HCT116 (cell line): Measurements from ENCODE around the gene TSC2. TPM values are rescaled to one million over a fixed set of nuclear protein-coding genes. Genes with fewer than 3 reads are reported as not detected.

ENCODE experiments used
- ATAC-seq: fragments of 200-7000 bp; cut with Tn5 transposase; 2 replicates; pipeline ENCODE4 v1.9.1; 2020; ENCODE audit warnings: mild to moderate bottlenecking, moderate library complexity
- BruUV-seq: library from RNA; stranded (reverse); fragments of 400-500 nt; replicated peaks from 2 replicates; lab custom pipeline; 2021; lab: Mats Ljungman, UMichigan
- CTCF ChIA-PET: fragments of 300-600 bp; sonication (Branson Sonifier 250); formaldehyde crosslinking; loops from one replicate; lab custom pipeline; 2021; ENCODE audit warnings: antibody characterized with exemption; lab: Charles Lee
- POLR2A ChIA-PET: fragments of 300-600, 350-600 bp; sonication (Branson Sonifier 250); formaldehyde crosslinking; loops from one replicate; lab custom pipeline; 2021; ENCODE audit warnings: antibody characterized with exemption; lab: Charles Lee
- RAD21 ChIA-PET, 2 experiments: fragments of 300-600 bp; sonication (Branson Sonifier 250); formaldehyde crosslinking; loops; one replicate each; lab custom pipeline; 2023; ENCODE audit warnings: low total read pairs in 2 of 2; ENCODE audit not compliant: uncharacterized antibody in 2 of 2, unreplicated experiment in 2 of 2, low non-redundant PET in 1 of 2; lab: Charles Lee
- DNase-seq: peaks from one replicate; pipeline ENCODE4 v3.0.0-alpha.2; 2010; ENCODE audit warnings: low read depth, low spot score
- H2AFZ ChIP-seq: fragments of 200-600 bp; shearing (Covaris generic), sonication (generic); 2 replicates; pipeline ENCODE4 v1.6.1; 2017; ENCODE audit warnings: low read depth, mixed run types, mixed read lengths, antibody characterized with exemption, low read length; ENCODE audit not compliant: poor library complexity, severe bottlenecking
- H3K27ac ChIP-seq: 2 replicates; pipeline ENCODE4 v1.5.1; 2012; ENCODE audit warnings: low read depth, low read length
- H3K27me3 ChIP-seq: fragments of 200-600 bp; sonication (generic); 2 replicates; pipeline ENCODE4 v1.6.1; 2016; ENCODE audit warnings: mixed run types, low read length, mixed read lengths; ENCODE audit not compliant: insufficient read depth
- H3K36me3 ChIP-seq, 2 experiments: fragments of 200-500 bp in 1 of 2; fragments of 200-600 bp in 1 of 2; sonication (Bioruptor generic) in 1 of 2; sonication (generic) in 1 of 2; 2 replicates each; pipeline versions ENCODE4 v1.5.1 to v1.6.1; 2014 to 2016; ENCODE audit warnings: low read length in 2 of 2, inconsistent platforms in 1 of 2, mixed read lengths in 1 of 2, mixed run types in 1 of 2; ENCODE audit not compliant: insufficient read depth in 2 of 2, control insufficient read depth in 1 of 2
- H3K4me1 ChIP-seq, 2 experiments: fragments of 200-600 bp in 1 of 2; sonication (generic) in 1 of 2; 2 replicates each; pipeline versions ENCODE4 v1.5.1 to v1.6.1; 2012 to 2017; ENCODE audit warnings: low read length in 2 of 2, inconsistent platforms in 1 of 2, mild to moderate bottlenecking in 1 of 2, mixed read lengths in 1 of 2, mixed run types in 1 of 2, moderate library complexity in 1 of 2; ENCODE audit not compliant: insufficient read depth in 2 of 2, control insufficient read depth in 1 of 2
- H3K4me2 ChIP-seq: fragments of 200-600 bp; sonication (generic); 2 replicates; pipeline ENCODE4 v1.6.1; 2017; ENCODE audit warnings: mixed run types, low read length, mixed read lengths
- H3K4me3 ChIP-seq, 2 experiments: fragments of 200-600 bp in 1 of 2; sonication (generic) in 1 of 2; replicated peaks in 1 of 2; 2 replicates each; pipeline ENCODE4 v1.5.1; 2011 to 2016; ENCODE audit warnings: low read length in 2 of 2, control low read depth in 1 of 2, low read depth in 1 of 2, mild to moderate bottlenecking in 1 of 2, mixed read lengths in 1 of 2, mixed run types in 1 of 2
- H3K79me2 ChIP-seq: fragments of 200-600 bp; sonication (generic); 2 replicates; pipeline ENCODE4 v1.6.1; 2017; ENCODE audit warnings: mild to moderate bottlenecking, mixed run types, low read length, moderate library complexity, mixed read lengths; ENCODE audit not compliant: insufficient read depth
- H3K9ac ChIP-seq: fragments of 200-600 bp; sonication (generic); 2 replicates; pipeline ENCODE4 v1.6.1; 2016; ENCODE audit warnings: low read length, mixed read lengths
- H3K9me2 ChIP-seq: fragments of 200-600 bp; sonication (generic), shearing (Covaris generic); 2 replicates; pipeline ENCODE4 v1.6.1; 2017; ENCODE audit warnings: mixed run types, mild to moderate bottlenecking, moderate library complexity; ENCODE audit not compliant: insufficient read depth
- H3K9me3 ChIP-seq, 2 experiments: fragments of 200-500 bp in 1 of 2; fragments of 200-600 bp in 1 of 2; sonication (Bioruptor generic) in 1 of 2; sonication (generic) in 1 of 2; 2 replicates each; pipeline ENCODE4 v1.6.1; 2014 to 2017; ENCODE audit warnings: low read length in 2 of 2, mixed read lengths in 2 of 2, inconsistent platforms in 1 of 2, low read depth in 1 of 2, mild to moderate bottlenecking in 1 of 2, mixed run types in 1 of 2, moderate library complexity in 1 of 2; ENCODE audit not compliant: control insufficient read depth in 1 of 2, insufficient read depth in 1 of 2
- H4K20me1 ChIP-seq: fragments of 200-600 bp; sonication (generic), shearing (Covaris generic); 2 replicates; pipeline ENCODE4 v1.6.1; 2017; ENCODE audit warnings: mixed run types, mild to moderate bottlenecking, moderate library complexity; ENCODE audit not compliant: insufficient read depth
- CTCF ChIP-seq, 3 experiments: fragments of 200-600 bp in 1 of 3; sonication (generic) in 1 of 3; IDR thresholded peaks in 2 of 3; conservative IDR thresholded peaks in 1 of 3; 2 replicates each; pipeline ENCODE4 v1.5.1; 2012 to 2017; ENCODE audit warnings: low read depth in 2 of 3, low read length in 2 of 3, antibody characterized with exemption in 1 of 3, borderline replicate concordance in 1 of 3, control low read depth in 1 of 3, mild to moderate bottlenecking in 1 of 3, mixed read lengths in 1 of 3, mixed run types in 1 of 3, moderate library complexity in 1 of 3; ENCODE audit not compliant: insufficient read depth in 1 of 3
- REST ChIP-seq: IDR thresholded peaks from 2 replicates; pipeline ENCODE4 v1.6.1; 2012; ENCODE audit warnings: low read depth
- ZFX ChIP-seq: fragments of 450-650 bp; IDR thresholded peaks from 2 replicates; pipeline ENCODE4 v1.6.1; 2017
- intact Hi-C: fragments of 100-400 bp; cut with micrococcal nuclease; formaldehyde crosslinking; loops from 2 replicates; pipeline ENCODE4 v1.10.0; 2022
- total RNA-seq: library from RNA; stranded (reverse); gene quantifications from one replicate; pipeline ENCODE4 v1.2.1, GENCODE V29; 2021; ENCODE audit not compliant: unreplicated experiment

Gene TSC2
- total RNA-seq, 1 experiment from 2014 or later = 74.1 TPM

GRCh38 chr16:2019921-2020831 is 27.6 kb upstream of the TSC2 start:
- POLR2A ChIA-PET = interaction anchor here (0.8 to 2.2 kb wide), 5 partner anchors 12 to 135 kb away, joined by 3 to 4 read pairs (median 3); partner anchors contain the start of genes RPS2 and TRAF7
- peak overlapping the region; percentile 94 for H3K4me2 ChIP-seq

More at GRCh38 chr16:2019921-2020831, 27.6 kb upstream of the TSC2 start:
- Histone ChIP-seq H3K9me2 (no peaks in the 10 kb centered on the region), H3K9ac (peak overlapping the region; percentile 87), H3K27ac (peak overlapping the region; percentile 93)
- TF ChIP-seq REST (no peak), CTCF (IDR thresholded peaks at IDR 0.05 in 2 of 3, conservative IDR thresholded peaks at IDR 0.05 in 1 of 3; ENCODE audit: borderline replicate concordance in 1 of 3, insufficient read depth in 1 of 3, low read depth in 2 of 3, low read length in 2 of 3) (no peak), ZFX (peak; percentile 89)
- TF ChIP-seq, all 23 proteins: peak for 1
- ChIA-PET RAD21 (interaction anchor here in 1 of 2 experiments (0.6 kb wide), 1 partner anchor 118 kb away, joined by 5 read pairs; no protein-coding TSS in a partner anchor), CTCF (interaction anchor here (0.6 to 1.5 kb wide), 4 partner anchors 16 to 121 kb away, joined by 3 to 6 read pairs (median 4); no protein-coding TSS in a partner anchor)
- BruUV-seq = TSS peak; percentile 48
- Histone ChIP-seq H3K36me3 (no peaks in the 10 kb centered on the region), H3K4me1 (peaks cover 38 to 62% of the 10 kb centered on the region in 2 experiments), H3K9me3 (no peaks in the 10 kb centered on the region), H3K4me3 (peak overlapping the region; percentile 63 to 75), H4K20me1 (no peaks in the 10 kb centered on the region), H2AFZ (no peak overlapping the region), H3K79me2 (peaks cover 16% of the 10 kb centered on the region; the same call in 1 of the 2 replicates), H3K27me3 (no peaks in the 10 kb centered on the region)
- ATAC-seq = peak; percentile 14
- intact Hi-C loops = loop anchor here (10.0 kb wide), 1 partner anchor 235 kb away; the partner anchor contains the start of gene ECI1
- no peak for DNase-seq
